ENCODE data around the gene MTSS2.
A peak's percentile ranks its signal among the peaks of the same experiment; 100 is the strongest.

MTSS2 gene

DNA sequence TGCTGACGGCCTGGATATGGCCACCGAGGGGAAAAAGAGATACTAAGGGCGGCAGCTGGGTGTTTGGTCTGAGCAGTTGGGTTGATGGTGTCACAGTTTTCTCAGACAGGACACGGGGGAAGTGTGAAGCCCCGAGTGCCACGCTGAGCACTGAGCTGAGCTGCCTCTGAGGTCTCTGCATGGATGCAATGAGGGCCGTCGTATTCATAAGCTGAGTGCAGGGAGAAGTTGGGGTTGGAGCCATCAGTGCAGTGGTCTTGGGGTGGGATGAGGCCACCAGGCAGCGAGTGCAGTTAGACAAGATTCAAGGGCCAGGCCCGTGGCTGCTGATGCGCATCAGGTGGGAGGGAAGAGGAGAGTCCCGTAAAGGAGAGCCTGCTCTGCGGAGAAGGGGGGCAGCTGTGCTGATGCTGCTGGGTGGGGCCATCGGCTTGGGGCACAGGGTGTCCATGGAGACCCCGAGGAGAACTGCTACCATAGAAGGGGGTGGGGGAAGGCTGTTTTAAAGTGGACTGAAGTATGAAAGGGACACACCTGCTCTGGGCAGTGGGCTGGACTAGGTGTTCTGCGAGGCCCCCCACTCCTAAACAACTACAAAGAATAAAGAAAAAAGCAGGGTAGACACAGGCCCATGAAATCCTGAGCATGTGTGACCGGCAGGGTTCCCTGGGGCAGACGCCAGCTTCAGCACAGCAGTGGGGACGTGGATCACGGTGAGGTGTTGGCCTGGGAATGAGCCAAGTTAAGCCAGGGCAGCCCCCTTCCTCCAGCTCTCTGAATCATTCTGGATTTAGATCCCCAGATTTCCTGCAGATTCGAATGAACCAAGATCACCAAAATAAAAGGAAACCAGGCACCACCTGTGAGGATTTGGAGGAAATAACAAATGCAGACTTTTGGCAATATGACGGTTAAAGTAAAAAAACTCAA lies 19.8 kb downstream of the MTSS2 start:
- no peak for DNase-seq

DNA sequence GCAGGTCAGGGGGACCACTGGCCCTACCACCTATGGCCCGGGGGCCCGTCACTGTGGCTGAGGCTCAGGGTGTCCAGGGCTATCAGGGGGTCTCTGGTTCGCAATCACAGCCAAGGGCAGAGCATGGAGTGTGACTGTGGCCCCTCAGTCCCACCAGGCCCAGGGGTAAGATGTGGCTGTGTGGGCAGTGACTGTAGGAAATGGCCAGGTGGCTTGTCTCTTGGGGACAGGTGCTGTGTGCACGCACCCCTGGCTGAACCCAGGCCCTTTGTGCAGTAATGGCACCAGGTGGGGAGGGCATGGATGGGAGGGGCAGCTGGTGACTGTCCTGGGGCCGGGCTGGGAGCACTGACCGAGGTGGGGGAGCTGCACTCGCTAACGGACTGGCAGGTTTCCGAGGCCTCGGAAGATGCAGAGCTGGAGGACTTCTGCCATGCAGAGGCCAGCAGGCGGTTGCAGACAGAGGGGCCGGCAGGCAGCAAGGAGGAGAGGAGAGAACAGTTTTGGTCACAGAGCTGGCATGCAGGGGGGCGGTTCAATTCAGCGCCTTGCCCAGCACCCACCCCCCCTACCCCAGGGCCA lies 20.6 kb downstream of the MTSS2 start:
- DNase-seq = no peak

DNA sequence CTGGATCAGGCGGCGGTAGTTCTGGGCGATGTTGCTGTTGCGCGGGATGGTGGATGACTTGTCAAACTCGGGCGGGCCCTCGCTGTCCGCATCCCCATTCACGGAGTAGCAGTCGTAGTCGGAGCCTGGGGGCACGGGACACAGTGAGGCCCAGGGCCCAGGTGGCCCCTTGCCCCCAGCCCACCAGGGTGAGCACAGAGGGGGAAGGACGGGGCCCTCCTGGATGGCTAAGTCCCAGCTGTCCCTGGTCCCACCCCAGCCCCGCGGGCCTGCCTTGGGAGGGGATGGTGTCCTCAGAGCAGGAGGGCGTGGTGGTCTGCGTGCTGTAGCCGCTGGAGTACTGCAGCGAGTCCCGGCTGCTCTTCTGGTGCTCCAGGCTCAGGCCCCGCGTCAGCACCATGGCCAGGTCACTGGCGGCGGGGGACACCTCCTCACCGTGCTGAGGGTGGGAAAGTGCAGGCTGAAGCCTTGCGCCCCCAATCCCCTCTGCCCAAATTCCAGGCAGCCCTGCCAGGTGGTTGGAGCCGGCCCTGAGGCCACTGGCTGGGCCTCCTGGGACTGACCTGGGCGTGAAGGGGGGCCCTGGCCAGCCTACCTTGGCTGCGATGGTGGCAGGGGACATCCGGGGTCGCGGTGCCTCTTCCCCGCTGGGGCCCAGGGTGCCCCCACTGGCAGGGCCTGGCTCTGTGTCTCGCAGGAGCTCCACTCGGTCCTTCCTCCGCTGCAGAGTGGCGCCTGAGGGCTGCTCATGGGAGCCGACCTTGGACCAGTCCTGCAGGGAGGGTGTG lies 21.3 kb downstream of the MTSS2 start:
- no peak for DNase-seq

- DNase-seq = no peak
Measured at GRCh38 chr16:70663524-70664324, 22.1 kb downstream of the MTSS2 start.

DNA sequence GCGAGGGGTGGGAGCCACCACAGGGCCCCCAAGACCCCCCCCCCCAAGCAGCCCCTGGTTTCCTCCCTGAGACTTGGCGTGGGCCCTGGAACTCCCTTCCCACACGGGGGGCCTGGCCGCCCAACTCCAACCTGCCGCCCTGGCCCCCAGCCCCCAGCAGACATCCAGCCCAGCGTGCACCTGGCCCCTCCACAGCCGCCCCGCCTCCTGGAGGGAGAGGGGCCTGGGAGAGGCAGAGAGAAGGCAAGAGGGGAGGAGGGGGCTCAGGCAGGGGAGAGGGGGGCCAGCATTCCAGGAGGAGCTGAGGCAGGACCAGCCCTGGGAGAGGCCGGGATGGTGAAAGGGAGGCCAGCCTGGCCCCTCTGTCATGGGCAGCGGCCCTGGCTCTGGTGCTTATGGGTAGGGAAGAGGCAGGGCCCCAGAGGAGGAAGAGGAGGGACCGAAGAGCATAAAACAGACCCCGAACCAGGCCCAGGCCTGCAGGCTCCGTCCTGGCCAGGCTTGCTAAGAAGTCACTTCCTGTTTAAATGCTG lies 22.8 kb downstream of the MTSS2 start:
- DNase-seq = no peak

DNA sequence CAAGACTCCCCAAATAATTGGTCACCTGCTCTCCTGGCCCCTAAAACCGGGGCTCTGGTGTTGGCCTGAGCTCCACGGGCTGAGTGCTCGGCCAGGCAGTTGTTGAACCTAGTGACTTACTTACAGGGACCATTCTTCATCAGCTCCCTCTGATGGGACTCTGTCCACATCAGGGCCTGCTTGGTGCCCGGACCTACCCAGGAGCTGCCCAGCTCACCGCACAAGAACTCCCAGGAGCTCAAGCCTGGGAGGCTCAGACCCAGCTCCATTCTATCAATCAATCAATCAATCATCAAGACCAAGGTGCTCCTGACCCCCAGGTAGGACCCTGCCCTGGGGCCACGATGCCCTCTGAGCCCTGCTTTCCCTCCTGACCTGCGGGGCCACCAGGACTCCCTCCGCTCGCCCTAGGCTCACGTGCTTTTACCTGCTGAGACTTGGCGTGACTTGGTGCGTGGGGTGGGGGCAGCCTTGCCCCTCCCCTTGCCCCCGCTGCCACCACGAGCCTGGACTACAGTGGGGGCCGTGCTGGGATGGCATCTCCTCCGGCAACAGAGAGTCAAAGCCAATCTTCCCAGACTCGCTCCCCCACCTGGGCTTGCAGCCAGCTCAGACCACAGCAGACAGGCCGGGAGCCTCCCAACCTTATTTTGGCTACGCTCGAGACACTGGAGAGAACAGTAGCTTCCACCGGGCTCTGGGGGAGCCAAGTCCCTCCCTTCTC lies 23.8 kb downstream of the MTSS2 start:
- DNase-seq = no peak

DNA sequence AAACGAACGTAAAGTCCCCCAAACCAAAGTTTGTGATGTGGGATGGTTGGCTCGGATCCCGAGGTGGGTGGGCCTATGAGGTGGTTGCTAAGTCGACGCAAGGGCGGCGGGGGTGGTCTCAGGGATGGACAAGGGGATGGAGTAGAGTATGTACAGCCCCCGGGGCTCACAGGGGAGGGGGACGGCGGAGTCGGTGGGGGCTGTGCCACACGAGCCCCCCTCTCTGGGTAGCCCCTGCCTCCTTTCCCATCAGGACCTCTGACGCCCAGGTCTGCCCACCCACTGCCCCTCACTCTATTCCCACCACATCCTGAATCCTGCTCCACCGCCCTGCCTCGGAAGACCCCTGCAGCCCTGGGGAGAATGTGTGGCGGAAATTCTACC lies 24.3 kb downstream of the MTSS2 start:
- DNase-seq = no peak

DNA sequence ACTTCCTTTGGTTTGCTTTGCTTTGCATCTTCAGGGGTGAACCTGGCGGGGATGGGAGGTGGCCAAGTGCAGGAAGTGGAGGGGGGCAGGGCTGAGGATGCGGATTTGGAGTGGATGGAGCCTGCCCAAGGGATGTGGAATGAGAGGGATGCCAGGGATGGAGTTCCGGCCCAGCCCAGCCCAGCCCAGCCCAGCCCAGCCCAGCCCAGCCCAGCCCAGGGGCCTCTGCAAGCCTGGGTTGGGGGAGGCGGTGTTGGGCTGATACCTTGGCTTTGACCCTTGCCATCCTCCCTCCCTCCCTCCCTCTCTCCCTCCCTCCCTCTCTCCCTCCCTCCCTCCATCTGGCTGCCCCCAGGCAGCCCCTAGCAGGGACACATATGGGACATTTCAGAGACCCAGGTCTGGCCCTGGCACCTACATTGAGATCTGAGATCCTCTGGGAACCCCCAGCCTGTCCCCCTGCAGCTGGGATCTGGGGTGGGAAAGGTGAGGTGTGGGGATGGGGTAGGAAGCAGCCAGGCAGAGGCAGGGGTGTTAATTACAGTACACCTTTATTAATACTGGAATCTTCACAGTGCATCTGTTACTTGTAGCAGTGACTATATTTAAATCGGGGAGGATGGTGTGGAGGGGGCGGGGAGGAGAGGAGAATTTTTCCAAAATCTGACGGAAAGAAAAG lies 25.0 kb downstream of the MTSS2 start:
- DNase-seq = no peak

DNA sequence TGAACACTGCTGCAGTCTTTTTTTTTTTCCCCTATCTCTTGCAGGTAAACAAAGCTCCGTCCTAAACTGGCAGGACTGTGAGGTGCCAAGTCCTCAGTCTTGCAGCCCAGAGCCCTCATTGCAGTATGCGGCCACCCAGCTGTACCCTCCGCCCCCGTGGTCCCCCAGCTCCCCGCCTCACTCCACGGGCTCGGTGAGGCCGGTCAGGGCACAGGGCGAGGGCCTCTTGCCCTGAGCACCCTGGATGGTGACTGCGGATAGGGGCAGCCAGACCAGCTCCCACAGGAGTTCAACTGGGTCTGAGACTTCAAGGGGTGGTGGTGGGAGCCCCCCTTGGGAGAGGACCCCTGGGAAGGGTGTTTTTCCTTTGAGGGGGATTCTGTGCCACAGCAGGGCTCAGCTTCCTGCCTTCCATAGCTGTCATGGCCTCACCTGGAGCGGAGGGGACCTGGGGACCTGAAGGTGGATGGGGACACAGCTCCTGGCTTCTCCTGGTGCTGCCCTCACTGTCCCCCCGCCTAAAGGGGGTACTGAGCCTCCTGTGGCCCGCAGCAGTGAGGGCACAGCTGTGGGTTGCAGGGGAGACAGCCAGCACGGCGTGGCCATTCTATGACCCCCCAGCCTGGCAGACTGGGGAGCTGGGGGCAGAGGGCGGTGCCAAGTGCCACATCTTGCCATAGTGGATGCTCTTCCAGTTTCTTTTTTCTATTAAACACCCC lies 25.7 kb downstream of the MTSS2 start:
- no peak for DNase-seq

GRCh38 chr16:70659546-70659945 lies 26.3 kb downstream of the MTSS2 start:
- DNase-seq = no peak

DNA sequence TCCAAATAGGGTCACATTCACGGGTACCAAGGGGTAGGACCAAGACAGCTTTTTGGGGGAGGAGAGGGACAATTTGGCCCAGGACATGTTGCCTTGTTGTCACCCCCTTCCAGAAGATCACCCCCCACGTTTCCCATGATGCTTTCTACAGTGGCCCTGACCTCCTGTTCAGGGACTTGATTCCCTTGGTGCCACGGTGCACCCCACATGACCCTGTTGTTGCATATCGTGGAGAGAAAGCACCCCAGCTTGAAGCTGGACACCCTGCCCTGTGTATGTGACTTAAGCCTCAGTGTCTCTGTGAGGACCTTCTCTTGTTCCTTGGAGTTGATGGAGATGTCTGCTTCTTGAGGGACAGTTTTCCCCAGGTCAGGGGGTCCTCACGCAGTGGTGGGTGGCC lies 26.9 kb downstream of the MTSS2 start:
- no peak for DNase-seq

DNA sequence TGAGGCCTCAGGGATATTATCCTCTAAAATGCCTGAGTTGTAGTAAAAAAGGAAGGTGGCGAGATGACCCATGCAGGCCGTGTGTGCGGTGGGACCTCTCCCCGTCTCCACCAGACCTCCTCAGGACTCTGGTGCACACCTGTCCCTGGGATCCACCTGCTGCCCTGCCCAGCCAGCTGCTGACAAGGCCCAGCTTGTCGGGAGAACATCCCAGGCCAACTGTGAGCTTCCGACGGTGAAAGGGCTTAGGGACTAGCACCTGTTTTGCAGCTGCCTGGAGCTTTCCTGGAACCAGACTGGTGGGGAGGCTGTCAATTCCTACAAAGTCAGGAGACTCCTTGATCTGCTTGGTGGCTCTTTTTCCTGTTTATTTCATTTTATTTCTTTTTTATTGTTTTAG lies 27.9 kb downstream of the MTSS2 start:
- DNase-seq = no peak

DNA sequence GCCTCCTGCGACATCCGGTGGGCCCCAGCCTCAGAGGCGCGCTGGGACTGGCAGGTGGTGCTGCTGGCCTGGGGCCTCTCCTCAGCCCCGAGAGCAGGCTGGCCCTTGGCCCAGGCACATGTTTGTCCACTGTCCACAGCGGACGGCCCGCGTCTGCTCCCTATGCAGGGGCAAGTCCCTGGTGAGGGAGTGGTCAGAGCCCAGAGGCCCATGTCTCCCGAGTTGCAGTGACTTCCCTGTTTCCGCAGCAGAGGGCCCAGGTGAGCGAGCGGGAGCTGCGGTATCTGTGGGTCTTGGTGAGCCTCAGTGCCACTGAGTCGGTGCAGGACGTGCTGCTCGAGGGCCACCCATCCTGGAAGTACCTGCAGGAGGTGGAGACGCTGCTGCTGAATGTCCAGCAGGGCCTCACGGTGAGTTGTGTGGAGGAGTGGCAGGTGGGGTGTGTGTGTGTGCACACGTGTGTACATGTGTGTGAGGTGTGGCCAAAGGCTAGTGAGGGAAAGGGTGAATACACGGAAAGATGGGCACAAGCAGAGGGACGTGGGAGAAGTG lies 29.1 kb downstream of the MTSS2 start:
- no peak for DNase-seq

- DNase-seq = no peak
Measured at GRCh38 chr16:70656065-70656711, 29.7 kb downstream of the MTSS2 start.

DNA sequence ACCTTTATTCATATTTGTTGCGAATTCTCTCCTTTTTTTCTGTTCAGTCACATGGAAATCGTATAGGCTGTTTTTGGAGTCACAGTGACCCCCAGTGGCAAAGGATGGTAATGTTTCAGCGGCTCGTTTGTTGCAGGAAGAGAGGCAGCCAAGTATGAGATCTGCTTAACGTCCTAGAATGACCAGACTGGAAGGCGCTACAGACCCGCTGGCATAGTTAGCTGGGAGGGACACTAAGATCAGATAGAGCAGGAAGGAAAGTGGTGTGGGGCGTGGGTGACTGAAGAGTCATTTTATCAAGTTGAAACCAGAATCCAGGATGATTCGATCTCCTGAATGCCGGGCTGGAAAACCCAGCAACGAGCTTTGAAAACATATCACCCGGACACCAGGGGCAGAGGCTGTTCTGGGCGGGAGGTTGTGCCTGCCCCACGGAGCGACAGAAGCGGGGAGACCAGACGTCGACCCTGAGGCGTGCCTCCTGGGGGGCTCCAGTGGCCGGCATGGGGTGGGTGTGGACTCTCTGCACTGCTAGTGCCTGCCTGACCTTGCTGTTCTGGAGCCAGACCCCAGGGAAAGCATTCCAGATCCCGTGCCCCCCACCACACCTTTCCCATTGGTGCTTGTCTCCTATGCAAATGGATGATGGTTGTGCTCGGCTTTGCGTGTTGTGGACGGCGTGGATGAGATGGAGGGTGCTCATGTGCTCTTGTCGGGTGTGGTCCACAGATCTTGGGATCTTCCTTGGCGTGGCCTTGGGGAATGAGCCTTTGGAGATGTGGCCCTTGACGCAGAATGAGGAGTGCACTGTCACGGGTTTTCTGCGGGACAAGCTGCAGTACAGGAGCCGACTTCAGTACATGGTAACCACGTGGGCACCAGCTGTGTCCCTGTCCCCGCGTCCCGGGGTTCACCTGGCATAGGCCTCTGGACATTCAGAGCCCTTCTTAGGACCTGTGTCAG lies 31.8 kb downstream of the MTSS2 start:
- DNase-seq = peak; percentile 39 to 87

DNA sequence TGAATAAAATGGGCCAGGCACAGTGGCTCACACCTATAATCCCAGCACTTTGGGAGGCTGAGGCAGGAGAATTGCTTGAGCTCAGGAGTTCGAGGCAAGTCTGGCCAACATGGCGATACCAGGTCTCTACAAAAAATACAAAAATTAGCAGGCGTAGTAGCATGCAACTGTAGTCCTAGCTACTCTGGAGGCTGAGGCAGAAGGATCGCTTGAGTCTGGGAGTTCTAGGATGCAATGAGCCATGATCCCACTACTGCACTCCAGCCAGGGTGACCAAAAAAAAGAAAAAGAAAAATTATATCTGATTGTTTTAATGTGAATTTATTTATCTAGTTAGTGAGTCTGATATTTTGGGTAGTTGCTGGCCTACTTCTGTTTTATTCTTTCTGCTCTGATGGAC lies 32.4 kb downstream of the MTSS2 start:
- DNase-seq = no peak

DNA sequence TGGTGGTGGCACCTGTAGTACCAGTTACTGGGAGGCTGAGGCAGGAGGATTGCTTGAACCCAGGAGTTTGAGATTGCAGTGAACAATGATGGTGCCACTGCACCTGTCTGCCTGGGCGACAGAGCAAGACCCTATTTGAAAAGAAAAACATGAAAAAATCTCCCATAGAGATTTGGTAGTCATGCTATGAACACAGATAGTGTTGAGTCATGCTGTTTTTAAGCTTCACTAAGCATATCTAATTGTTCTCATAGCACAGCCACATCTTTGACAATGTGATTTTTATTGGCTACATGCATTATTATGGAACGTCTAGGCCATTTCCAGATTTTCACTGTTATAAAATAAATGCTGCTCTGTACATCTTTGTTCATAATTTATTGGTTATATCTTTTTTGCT lies 33.5 kb downstream of the MTSS2 start:
- DNase-seq = no peak

GRCh38 chr16:70651524-70651923 lies 34.3 kb downstream of the MTSS2 start:
- no peak for DNase-seq

DNA sequence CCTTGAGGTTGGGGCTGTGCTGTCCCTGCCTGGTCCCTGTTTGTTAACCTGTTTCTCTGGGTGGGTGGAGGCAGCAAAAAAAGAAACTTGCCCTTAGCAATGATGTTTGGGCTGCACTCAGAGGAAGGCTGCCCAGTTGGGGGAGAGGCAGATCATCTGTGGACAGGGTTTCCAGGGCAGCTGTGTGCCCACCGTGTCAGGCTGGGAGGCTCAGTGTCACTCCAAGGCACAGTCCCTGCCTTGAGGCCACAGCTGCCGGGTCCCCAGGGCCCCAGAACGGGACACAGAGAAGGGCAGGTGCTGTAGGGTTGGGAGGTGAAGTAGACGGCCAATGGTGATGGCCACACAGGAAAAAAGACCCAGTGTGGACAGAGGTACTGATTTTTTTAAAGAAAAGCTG lies 35.6 kb downstream of the MTSS2 start:
- no peak for DNase-seq

Data from bone marrow (tissue), 2 donors.